NOMO-1 treated with DMSO at 0.1 percent for 48 hours (cell line): Measurements from ENCODE around the gene ZFYVE21.

Source experiments
- DNase-seq: peaks from one replicate; lab custom pipeline; 2025; ENCODE audit not compliant: unreplicated experiment; lab: John Stamatoyannopoulos, UW

Gene ZFYVE21

GRCh38 chr14:103704708-103705107 is 10.9 kb upstream of the ZFYVE21 start:
- DNase-seq = no peak

DNA sequence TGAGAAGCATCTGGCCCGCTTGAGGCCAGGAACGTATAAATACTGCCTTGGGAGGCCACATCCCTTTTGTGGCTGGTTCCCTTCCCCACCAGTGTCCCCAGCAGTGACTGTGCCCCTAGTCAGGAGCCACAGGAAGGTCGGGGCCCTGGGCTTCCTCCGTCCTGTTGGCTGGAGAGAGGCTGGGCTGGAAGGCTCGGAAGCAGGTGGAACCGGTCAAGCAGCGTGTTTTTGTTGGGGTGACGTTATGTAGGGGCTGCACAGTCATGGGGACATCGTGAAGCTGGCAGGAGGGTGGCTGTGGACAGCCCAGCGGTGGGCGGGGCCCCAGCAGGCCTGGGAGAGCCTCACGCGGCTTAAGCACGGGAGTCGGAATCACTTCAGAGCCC is 10.5 kb upstream of the ZFYVE21 start:
- DNase-seq = no peak

- DNase-seq = no peak
Observed at GRCh38 chr14:103705504-103706284, 9.9 kb upstream of the ZFYVE21 start.

GRCh38 chr14:103706551-103707328 is 8.9 kb upstream of the ZFYVE21 start:
- no peak for DNase-seq

- DNase-seq = no peak
Observed at GRCh38 chr14:103707329-103708263, 8.0 kb upstream of the ZFYVE21 start.

DNA sequence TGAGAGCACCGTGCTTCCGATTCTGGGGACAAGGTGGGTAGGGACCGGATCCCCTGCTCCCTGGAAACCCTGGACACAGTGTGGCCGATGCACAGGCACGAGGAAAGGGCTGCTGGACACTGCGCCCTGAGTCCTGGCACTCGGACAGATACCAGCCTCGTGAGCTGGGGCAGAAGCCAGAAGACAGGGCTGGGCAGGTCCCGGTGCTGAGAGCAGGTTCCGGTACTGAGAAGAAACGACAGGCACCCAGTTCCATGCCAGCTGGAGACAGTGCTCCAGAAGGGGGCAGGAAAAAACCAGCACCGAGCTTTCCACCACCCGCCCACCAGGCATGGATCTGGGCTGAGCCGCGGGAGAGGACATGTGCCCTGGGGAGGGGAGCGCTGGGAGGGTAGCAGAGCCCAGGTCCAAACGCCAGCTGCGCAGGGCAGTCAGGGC is 6.8 kb upstream of the ZFYVE21 start:
- no peak for DNase-seq

DNA sequence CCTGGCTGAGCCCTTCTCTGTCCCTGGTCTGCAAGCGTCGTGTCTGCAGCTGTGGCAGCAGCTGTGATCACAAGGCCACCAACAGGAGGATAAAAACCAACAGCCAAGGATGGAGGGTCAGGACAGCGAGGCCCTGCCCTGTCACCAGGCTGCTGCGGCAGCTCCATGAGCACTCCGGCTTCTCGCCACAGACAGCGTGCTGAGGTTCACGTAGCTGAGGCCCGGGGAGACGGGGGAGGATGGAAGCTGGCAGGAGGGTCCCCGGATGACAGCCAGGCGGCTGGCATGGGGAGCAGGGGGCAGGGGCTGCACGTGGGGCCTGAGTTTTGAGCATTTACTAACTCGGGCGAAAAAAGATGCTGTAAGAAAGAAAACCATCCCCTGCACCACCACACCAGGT is 5.8 kb upstream of the ZFYVE21 start:
- no peak for DNase-seq

DNA sequence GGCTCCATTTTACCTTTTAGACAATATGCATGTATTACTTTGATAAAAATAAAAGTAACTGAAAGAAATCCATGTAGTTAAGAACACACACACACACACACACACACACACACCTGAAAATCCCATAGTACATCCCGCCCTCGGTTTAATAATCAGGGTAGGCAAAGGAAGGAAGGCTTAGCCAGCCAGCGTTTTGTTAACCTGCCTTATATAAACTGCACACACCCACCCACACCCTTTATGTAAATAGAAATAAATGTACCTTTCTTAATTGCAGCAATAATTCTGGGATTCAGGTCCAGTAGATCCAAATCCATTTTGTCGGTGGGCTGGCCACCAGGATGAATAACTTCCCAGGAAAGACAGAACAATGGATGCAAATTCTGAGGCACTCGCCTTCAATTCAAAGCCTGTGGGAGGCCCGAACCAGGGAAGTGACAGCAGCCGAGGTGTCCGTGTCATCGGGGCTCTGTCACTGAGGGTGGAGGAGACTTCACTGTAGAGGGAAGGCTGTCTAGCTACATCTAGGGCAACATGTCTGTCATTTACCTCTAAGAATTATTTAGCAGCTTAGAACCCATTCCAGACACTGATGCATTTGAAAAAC is 4.7 kb upstream of the ZFYVE21 start:
- no peak for DNase-seq

GRCh38 chr14:103711516-103712431 is 3.8 kb upstream of the ZFYVE21 start:
- no peak for DNase-seq

- DNase-seq = no peak
Observed at GRCh38 chr14:103712633-103713247, 2.9 kb upstream of the ZFYVE21 start.

DNA sequence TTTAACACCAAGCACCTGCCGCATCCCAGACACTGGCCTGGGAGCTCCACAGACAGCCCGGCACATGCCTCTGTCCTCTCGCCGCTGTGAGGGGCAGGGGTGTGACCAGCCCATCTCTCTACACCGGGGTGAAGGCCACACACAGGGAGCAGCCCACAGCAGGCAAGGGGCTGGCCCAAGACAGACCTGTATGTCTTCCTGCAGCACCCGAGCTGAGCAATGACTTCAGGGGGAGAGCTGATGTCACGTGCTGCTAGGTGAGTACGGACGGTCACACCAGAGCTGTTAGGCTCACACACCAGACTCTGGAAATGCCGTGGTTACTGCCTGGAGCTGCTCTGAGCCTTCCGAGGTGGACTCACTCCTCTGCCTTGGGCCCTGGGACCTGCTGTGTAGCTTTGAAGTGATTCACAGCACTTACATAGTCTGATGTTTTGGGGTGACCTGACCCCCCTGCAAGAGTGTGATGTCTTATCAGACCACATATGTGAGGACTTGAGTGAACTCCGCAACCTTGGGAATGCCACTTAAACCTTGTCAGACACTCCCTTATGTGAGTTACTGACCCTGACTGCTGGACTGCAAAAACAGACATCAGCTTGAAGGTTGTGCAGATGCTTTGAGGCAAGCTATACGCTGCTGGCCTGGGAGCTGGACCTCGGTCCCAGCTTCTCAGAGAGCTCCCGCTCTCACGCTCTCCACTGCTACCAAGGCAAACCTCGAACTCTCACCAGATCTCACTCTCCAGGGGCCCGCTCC is 2.1 kb upstream of the ZFYVE21 start:
- DNase-seq = no peak

- DNase-seq = no peak
Observed at GRCh38 chr14:103714063-103714724, 1.4 kb upstream of the ZFYVE21 start.

- DNase-seq = no peak
Observed at GRCh38 chr14:103716091-103716801, 636 bp downstream of the ZFYVE21 start.

GRCh38 chr14:103716899-103717411 is 1.3 kb downstream of the ZFYVE21 start:
- no peak for DNase-seq

GRCh38 chr14:103718572-103718971 is 3.0 kb downstream of the ZFYVE21 start:
- DNase-seq = no peak

DNA sequence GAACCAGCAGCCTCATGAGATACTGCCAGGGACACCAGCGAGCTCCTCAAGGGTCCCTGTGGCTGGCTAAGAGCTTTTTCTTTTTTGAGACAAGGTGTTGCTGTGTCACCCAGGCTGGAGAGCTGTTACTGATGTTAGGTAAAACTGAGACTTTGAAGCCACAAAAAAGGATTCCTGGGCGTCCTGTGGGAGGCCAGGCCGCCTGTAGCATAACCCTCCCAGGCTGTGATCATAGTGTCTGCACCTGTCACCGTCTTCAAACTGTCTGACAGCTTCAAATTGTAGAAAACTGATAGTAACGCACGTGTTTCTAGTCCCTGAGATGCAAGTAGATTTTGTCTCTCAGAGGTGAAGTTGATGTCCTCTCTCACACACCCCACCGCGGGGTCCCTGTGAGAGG is 4.1 kb downstream of the ZFYVE21 start:
- DNase-seq = no peak
